LNCAP (cell line): ENCODE data around the gene SLC22A23.

Experiments
- CTCF ChIP-seq: fragments of 450-650 bp; IDR thresholded peaks from 2 replicates; pipeline ENCODE4 v1.5.1; 2017; ENCODE audit warnings: mild to moderate bottlenecking

The SLC22A23 gene

GRCh38 chr6:3316818-3317217 lies 140.0 kb downstream of the SLC22A23 start:
- no peak for TF ChIP-seq CTCF

GRCh38 chr6:3316331-3316730 lies 140.5 kb downstream of the SLC22A23 start:
- no peak for TF ChIP-seq CTCF

GRCh38 chr6:3315841-3316240 lies 141.0 kb downstream of the SLC22A23 start:
- no peak for TF ChIP-seq CTCF

GRCh38 chr6:3314621-3315467 lies 142.0 kb downstream of the SLC22A23 start:
- no peak for TF ChIP-seq CTCF

GRCh38 chr6:3314176-3314575 lies 142.7 kb downstream of the SLC22A23 start:
- no peak for TF ChIP-seq CTCF

- TF ChIP-seq CTCF: no peak
These were observed 144.1 kb downstream of the SLC22A23 start for GRCh38 chr6:3312604-3313231.

- no peak for TF ChIP-seq CTCF
These were observed 145.0 kb downstream of the SLC22A23 start for GRCh38 chr6:3311826-3312225.
